NCI-H2029 treated with DMSO at 0.1 percent for 48 hours (cell line): ENCODE results near the gene USP6.
"Not testable (repeated sequence)": the region's sequence is repeated elsewhere in the genome, so short reads cannot be mapped to it uniquely, and the experiment has no call there.

ENCODE experiments used
- DNase-seq: peaks from one replicate; lab custom pipeline; 2025; lab: John Stamatoyannopoulos, UW

USP6 gene

DNA sequence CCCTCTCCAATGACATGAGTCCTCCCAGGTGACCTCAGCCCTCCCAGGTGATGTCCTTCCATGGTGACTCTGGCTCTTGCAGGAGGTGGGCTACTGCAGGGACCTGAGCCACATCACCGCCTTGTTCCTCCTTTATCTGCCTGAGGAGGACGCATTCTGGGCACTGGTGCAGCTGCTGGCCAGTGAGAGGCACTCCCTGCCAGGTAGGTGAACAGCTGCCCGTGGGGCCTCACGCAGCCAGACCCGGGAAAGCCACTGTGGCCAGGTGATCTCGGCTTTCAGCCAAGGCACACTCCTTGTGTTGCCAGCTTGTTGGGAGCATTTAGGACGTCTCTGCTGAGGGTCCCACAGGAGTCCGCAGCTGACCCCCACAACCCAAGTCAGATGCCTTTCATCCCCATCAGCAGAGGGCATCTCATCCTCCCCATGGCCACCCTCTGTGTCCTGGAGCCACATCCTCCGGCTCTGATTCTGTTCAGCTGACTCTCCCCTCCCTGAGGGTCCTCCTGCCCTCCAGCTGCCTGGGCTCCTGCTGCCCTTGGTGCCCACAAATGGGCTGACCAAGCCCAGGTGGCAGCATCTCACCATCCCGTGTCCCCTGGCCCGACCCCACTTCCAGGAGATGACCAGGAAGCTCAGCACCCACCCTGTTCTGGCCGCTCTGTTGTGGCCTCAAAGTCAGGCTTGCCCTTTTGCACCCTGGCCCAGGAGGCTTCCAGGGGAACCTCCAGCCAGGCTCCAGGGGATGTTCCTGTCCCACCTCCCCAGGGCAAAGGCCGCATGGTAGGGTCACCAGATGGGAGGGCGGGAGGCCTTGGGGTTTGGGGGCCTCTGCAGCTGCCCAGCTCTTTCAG lies 20.1 kb downstream of the USP6 start:
- DNase-seq = no peak

DNA sequence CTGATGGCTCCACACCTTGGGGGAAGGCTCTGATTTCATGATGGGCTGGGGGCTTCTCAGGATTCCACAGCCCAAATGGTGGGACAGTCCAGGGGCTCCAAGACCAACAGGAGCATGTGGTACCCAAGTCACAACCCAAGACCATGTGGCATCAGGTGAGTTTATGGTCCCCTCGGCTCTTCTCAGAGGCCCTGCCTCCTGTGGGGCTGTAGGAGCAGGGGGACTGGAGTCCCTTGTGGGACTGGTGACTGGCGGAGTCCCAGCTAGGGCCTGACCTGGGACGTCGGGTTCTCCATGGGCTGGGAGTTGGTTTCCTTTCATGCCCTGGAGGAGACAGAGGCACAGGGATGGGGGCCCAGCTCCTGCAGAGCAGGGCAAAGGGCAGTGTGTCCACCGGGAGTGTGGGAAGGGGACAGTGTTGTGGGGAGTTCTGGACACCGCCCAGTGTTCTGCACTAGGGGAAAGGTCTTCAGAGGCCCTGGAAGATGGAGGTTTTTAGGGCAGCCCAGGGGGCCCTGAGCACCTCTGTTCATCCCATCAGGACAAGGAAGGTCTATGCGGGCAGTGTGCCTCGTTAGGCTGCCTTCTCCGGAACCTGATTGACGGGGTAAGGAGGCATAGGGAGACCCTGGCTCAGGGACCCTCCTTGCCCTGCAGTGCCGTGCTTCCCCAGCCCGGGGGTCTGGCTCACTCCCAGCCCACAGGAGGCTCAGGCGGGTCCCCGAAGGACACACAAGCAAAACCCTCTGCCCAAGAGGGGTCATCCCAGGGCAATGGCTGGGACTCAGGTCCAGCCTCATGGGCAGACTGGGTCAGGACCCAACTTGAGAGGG lies 21.0 kb downstream of the USP6 start:
- not testable (repeated sequence) for DNase-seq

GRCh38 chr17:5137511-5138197 lies 21.8 kb downstream of the USP6 start:
- DNase-seq = not testable (repeated sequence)

- DNase-seq = not testable (repeated sequence)
Measured at GRCh38 chr17:5138198-5138544, 22.3 kb downstream of the USP6 start.

- DNase-seq = no peak
Measured at GRCh38 chr17:5138616-5139457, 23.0 kb downstream of the USP6 start.

GRCh38 chr17:5139458-5139732 lies 23.6 kb downstream of the USP6 start:
- no peak for DNase-seq

DNA sequence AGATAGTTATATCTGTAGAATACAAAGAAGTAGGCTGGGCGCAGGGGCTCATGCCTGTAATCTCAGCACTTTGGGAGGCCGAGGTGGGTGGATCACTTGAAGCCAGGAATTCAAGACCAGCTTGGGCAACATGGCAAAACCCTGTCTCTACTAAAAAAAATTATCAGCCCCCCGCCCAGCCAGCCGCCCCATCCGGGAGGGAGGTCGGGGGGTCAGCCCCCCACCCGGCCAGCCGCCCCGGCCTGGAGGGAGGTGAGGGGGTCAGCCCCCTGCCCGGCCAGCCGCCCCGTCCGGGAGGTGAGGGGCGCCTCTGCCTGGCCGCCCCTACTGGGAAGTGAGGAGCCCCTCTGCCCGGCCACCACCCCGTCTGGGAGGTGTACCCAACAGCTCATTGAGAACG lies 27.0 kb downstream of the USP6 start:
- not testable (repeated sequence) for DNase-seq

- not testable (repeated sequence) for DNase-seq
Measured at GRCh38 chr17:5146122-5146521, 30.3 kb downstream of the USP6 start.

DNA sequence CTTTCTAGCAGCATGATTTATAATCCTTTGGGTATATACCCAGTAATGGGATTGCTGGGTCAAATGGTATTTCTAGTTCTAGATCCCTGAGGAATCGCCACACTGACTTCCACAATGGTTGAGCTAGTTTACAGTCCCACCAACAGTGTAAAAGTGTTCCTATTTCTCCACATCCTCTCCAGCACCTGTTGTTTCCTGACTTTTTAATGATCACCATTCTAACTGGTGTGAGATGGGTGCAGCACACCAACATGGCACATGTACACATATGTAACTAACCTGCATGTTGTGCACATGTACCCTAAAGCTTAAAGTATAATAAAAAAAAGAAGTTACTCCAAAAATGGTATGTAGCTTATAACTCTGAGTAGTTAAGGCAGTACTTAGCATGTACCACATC lies 44.9 kb downstream of the USP6 start:
- not testable (repeated sequence) for DNase-seq

- not testable (repeated sequence) for DNase-seq
Measured at GRCh38 chr17:5161793-5162192, 46.0 kb downstream of the USP6 start.

- DNase-seq = no peak
Measured at GRCh38 chr17:5164436-5164835, 48.6 kb downstream of the USP6 start.

GRCh38 chr17:5165791-5166564 lies 50.1 kb downstream of the USP6 start:
- not testable (repeated sequence) for DNase-seq

GRCh38 chr17:5175027-5175426 lies 59.2 kb downstream of the USP6 start:
- not testable (repeated sequence) for DNase-seq

DNA sequence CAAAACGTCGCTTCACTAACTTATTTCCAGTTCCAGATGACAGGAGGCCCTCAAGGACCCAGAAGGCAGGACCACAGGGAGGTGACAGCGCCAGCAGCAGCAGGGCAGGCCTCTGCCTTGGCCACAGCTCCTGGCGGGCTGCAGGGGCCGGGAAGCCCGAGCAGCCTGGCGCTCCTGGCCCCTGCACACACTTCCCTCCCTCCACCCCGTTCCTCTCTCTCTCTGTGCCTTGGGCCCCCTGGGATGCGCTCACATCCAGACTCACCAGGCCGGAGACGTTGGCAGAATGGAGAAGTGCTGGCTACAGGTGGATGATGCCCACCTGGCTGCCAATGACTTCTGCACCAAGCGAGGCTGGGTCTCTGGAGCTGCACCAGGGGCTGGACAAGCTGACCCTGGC lies 63.2 kb downstream of the USP6 start:
- DNase-seq = no peak

DNA sequence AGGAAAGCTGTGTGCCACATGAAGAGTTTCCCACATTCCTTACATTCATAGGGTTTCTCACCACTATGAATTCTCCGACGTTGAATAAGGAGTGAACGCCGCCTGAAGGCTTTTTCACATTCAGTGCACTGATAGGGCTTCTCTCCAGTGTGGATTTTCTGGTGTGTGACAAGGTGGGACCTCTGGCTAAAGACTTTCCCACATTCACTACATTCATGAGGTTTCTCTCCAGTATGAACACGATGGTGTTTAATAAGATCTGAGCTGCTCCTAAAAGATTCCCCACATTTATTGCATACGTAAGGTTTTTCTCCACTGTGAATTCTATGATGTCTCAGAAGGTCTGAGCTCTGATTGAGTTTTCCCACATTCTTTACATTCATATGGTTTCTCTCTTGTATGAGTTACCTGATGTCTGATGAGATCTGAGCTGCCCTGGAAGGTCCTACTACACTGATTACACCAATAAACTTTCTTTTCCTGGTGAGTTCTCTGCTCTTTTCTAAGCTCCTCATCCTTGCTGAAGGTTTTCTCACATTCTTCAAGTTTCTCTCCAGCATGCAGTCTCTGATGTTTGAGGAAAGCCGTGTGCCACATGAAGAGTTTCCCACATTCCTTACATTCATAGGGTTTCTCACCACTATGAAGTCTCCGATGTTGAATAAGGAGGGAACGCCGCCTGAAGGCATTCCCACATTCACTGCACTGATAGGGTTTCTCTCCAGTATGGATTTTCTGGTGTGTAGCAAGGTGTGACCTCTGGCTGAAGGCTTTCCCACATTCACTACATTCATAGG lies 65.9 kb downstream of the USP6 start:
- DNase-seq = no peak

GRCh38 chr17:5182597-5183409 lies 67.0 kb downstream of the USP6 start:
- no peak for DNase-seq

GRCh38 chr17:5183410-5183793 lies 67.6 kb downstream of the USP6 start:
- DNase-seq = no peak

DNA sequence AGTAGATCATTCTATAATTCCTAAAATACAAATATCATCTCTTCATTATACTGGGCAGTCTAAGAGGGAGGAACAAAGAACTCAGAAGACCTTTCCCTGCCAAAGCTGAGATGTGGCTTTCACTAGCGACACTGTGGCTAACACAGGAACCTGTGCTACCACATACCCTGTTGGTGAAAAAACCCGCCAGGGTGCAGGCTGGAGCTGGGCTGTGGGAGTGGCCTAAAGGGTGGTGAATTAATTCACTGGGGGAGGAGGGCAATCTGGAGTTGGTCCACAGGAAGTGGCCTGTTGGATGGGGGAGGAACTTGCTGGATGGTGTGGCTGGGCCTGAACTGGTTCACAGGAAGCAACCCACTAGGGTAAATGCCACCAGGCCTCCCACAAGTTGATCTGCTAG lies 68.5 kb downstream of the USP6 start:
- no peak for DNase-seq
